Stomach (tissue), 4 donors: ENCODE results near the gene CNEP1R1.

Experiments
- EP300 ChIP-seq: sonication (generic); formaldehyde crosslinking; IDR thresholded peaks from one replicate; pipeline ENCODE4 v1.6.1; 2017; ENCODE audit warnings: antibody characterized with exemption
- POLR2A ChIP-seq, 4 donors: fragments of 450-650 bp; IDR thresholded peaks; one replicate each; pipeline ENCODE4 v1.6.1; 2016; ENCODE audit warnings: antibody characterized with exemption in 4 of 4, control low read depth in 2 of 4, mild to moderate bottlenecking in 1 of 4, moderate library complexity in 1 of 4
- POLR2AphosphoS5 ChIP-seq, 3 donors: sonication (generic); formaldehyde crosslinking; IDR thresholded peaks; one replicate each; pipeline ENCODE4 v1.6.1; 2016; ENCODE audit warnings: antibody characterized with exemption in 3 of 3
- TF ChIP-seq, protein P1 (sequence below), 7 experiments: fragments of 450-650 bp in 4 of 7; fragments of 200-600 bp in 3 of 7; sonication (generic) in 3 of 7; IDR thresholded peaks; one replicate each; pipeline ENCODE4 v1.5.1; 2016 to 2019; ENCODE audit warnings: antibody characterized with exemption in 7 of 7, control low read depth in 2 of 7, mild to moderate bottlenecking in 1 of 7

DNA sequence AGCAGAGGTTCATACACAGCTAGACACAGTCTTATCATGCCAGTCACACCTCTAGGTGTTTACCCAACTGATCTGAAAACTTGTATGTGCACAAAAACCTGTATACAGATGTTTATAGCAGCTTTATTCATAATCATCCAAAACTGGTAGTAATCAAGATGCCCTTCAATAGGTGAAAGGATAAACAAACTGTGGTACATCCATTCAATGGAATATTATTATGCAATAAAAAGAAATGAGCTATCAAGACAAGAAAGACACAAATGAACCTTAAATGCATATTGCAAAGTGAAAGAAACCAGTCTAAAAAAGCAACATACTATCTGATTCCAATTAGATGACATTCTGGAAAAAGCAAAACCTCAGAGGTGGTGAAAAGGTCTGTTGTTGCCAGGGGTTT lies 47.6 kb upstream of the CNEP1R1 start:
- TF ChIP-seq POLR2A (IDR thresholded peaks at IDR 0.05) (no peak), EP300 (no peak), POLR2AphosphoS5 (IDR thresholded peaks at IDR 0.05) (no peak)
- TF ChIP-seq, protein P1, sequence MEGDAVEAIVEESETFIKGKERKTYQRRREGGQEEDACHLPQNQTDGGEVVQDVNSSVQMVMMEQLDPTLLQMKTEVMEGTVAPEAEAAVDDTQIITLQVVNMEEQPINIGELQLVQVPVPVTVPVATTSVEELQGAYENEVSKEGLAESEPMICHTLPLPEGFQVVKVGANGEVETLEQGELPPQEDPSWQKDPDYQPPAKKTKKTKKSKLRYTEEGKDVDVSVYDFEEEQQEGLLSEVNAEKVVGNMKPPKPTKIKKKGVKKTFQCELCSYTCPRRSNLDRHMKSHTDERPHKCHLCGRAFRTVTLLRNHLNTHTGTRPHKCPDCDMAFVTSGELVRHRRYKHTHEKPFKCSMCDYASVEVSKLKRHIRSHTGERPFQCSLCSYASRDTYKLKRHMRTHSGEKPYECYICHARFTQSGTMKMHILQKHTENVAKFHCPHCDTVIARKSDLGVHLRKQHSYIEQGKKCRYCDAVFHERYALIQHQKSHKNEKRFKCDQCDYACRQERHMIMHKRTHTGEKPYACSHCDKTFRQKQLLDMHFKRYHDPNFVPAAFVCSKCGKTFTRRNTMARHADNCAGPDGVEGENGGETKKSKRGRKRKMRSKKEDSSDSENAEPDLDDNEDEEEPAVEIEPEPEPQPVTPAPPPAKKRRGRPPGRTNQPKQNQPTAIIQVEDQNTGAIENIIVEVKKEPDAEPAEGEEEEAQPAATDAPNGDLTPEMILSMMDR (IDR thresholded peaks at IDR 0.05): no peak
